Stomach (tissue), 4 donors: ENCODE measurements around the gene AGPAT2.

Experiments
- EP300 ChIP-seq: sonication (generic); formaldehyde crosslinking; IDR thresholded peaks from one replicate; pipeline ENCODE4 v1.6.1; 2017; ENCODE audit warnings: antibody characterized with exemption
- POLR2A ChIP-seq, 4 donors: fragments of 450-650 bp; IDR thresholded peaks; one replicate each; pipeline ENCODE4 v1.6.1; 2016; ENCODE audit warnings: antibody characterized with exemption in 4 of 4, control low read depth in 2 of 4, mild to moderate bottlenecking in 1 of 4, moderate library complexity in 1 of 4
- POLR2AphosphoS5 ChIP-seq, 3 donors: sonication (generic); formaldehyde crosslinking; IDR thresholded peaks; one replicate each; pipeline ENCODE4 v1.6.1; 2016; ENCODE audit warnings: antibody characterized with exemption in 3 of 3
- TF ChIP-seq, protein P1 (sequence below), 7 experiments: fragments of 450-650 bp in 4 of 7; fragments of 200-600 bp in 3 of 7; sonication (generic) in 3 of 7; IDR thresholded peaks; one replicate each; pipeline ENCODE4 v1.5.1; 2016 to 2019; ENCODE audit warnings: antibody characterized with exemption in 7 of 7, control low read depth in 2 of 7, mild to moderate bottlenecking in 1 of 7

DNA sequence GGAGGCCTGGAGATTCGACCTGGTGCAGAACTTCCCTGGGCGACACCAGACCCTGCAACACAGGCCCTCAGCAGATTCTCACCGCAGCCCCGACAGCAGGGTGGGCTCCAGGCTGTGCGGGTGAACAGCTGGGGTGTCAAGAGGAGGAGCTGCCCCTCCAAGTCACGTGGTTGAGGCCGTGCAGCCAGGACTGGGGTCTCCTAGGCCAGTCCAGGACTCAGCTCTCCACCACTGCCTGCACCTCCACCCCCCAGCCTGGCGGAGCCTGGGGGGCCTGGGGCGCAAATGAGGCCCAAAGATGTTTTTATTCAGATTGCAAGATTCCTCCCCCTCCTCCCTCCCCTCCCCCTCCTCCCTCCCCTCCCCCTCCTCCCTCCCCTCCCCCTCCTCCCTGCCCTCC lies 9.2 kb upstream of the AGPAT2 start:
- TF ChIP-seq, protein P1, sequence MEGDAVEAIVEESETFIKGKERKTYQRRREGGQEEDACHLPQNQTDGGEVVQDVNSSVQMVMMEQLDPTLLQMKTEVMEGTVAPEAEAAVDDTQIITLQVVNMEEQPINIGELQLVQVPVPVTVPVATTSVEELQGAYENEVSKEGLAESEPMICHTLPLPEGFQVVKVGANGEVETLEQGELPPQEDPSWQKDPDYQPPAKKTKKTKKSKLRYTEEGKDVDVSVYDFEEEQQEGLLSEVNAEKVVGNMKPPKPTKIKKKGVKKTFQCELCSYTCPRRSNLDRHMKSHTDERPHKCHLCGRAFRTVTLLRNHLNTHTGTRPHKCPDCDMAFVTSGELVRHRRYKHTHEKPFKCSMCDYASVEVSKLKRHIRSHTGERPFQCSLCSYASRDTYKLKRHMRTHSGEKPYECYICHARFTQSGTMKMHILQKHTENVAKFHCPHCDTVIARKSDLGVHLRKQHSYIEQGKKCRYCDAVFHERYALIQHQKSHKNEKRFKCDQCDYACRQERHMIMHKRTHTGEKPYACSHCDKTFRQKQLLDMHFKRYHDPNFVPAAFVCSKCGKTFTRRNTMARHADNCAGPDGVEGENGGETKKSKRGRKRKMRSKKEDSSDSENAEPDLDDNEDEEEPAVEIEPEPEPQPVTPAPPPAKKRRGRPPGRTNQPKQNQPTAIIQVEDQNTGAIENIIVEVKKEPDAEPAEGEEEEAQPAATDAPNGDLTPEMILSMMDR (IDR thresholded peaks at IDR 0.05) = no peak
- TF ChIP-seq POLR2A (IDR thresholded peaks at IDR 0.05) (no peak), POLR2AphosphoS5 (IDR thresholded peaks at IDR 0.05) (no peak), EP300 (no peak)
